ENCODE data around the gene LITAF. TPM values are rescaled to one million over a fixed set of nuclear protein-coding genes. Genes with fewer than 3 reads are reported as not detected.

The LITAF gene
- total RNA-seq, 1 donor from 2014 or later: 71.6 TPM

GRCh38 chr16:11499295-11500089, 87.2 kb downstream of the LITAF start:
- no peak for TF ChIP-seq CTCF (IDR thresholded peaks at IDR 0.05; ENCODE audit: insufficient read depth, low read length, severe bottlenecking)
- H3K27me3 ChIP-seq (ENCODE audit: control insufficient read depth, insufficient read depth, low read length): no peaks in the 10 kb centered on the region
- no peaks in the 10 kb centered on the region for H3K36me3 ChIP-seq (ENCODE audit: control insufficient read depth, insufficient read depth, low read length)
- DNase-seq (ENCODE audit: low read depth): peak; percentile 54
- H3K4me3 ChIP-seq (ENCODE audit: low read depth, low read length): no peak overlapping the region
- no peak for FAIRE-seq

GRCh38 chr16:11498683-11499082, 88.0 kb downstream of the LITAF start:
- H3K4me3 ChIP-seq (ENCODE audit: low read depth, low read length): no peak overlapping the region
- H3K27me3 ChIP-seq (ENCODE audit: control insufficient read depth, insufficient read depth, low read length): no peaks in the 10 kb centered on the region
- DNase-seq (ENCODE audit: low read depth): no peak
- no peak for TF ChIP-seq CTCF (IDR thresholded peaks at IDR 0.05; ENCODE audit: insufficient read depth, low read length, severe bottlenecking)
- no peaks in the 10 kb centered on the region for H3K36me3 ChIP-seq (ENCODE audit: control insufficient read depth, insufficient read depth, low read length)
- no peak for FAIRE-seq

GRCh38 chr16:11497851-11498289, 88.8 kb downstream of the LITAF start:
- DNase-seq (ENCODE audit: low read depth): peak; percentile 64
- no peak for FAIRE-seq
- TF ChIP-seq CTCF (IDR thresholded peaks at IDR 0.05; ENCODE audit: insufficient read depth, low read length, severe bottlenecking): no peak

More at GRCh38 chr16:11497851-11498289, 88.8 kb downstream of the LITAF start:
- no peak overlapping the region for H3K4me3 ChIP-seq (ENCODE audit: low read depth, low read length)
- no peaks in the 10 kb centered on the region for H3K27me3 ChIP-seq (ENCODE audit: control insufficient read depth, insufficient read depth, low read length)
- H3K36me3 ChIP-seq (ENCODE audit: control insufficient read depth, insufficient read depth, low read length): no peaks in the 10 kb centered on the region

Other genes with a start within 250 kb of the LITAF start
- gene RMI2, start 241.5 kb downstream of the LITAF start, total RNA-seq: 2.6 and 3.8 TPM in 2 replicates
- 27.6 and 31.9 TPM in 2 replicates for gene SNN, start 81.5 kb upstream of the LITAF start, total RNA-seq
- 29.4 and 35.8 TPM in 2 replicates for gene TXNDC11, start 155.9 kb upstream of the LITAF start, total RNA-seq
- 26.9 and 28.5 TPM in 2 replicates for gene ZC3H7A, start 210.3 kb upstream of the LITAF start, total RNA-seq

Data from bronchial epithelial cell (primary cell).